Stimulated activated CD8-positive, alpha-beta memory T cell treated with anti-CD3 and anti-CD28 coated beads, Interleukin-12 subunit alpha, Interleukin-12 subunit beta, amount 100 ng/mL, for 4 hours (primary cell): ENCODE measurements around the gene VSTM1.
"Not testable (repeated sequence)": the region's sequence is repeated elsewhere in the genome, so short reads cannot be mapped to it uniquely, and the experiment has no call there.

ENCODE experiments used
- DNase-seq: peaks from one replicate; pipeline ENCODE4 v3.0.0-alpha.2; 2020; ENCODE audit warnings: low read depth

Gene VSTM1

GRCh38 chr19:54073829-54074228, 10.1 kb upstream of the VSTM1 start:
- no peak for DNase-seq

- no peak for DNase-seq
These were observed 5.8 kb upstream of the VSTM1 start for GRCh38 chr19:54069470-54069869.

- no peak for DNase-seq
These were observed 1.1 kb downstream of the VSTM1 start for GRCh38 chr19:54062643-54063042.

GRCh38 chr19:54047616-54048015, 16.1 kb downstream of the VSTM1 start:
- no peak for DNase-seq

- no peak for DNase-seq
These were observed 17.9 kb downstream of the VSTM1 start for GRCh38 chr19:54045771-54046170.

- no peak for DNase-seq
These were observed 20.7 kb downstream of the VSTM1 start for GRCh38 chr19:54042989-54043388.

- no peak for DNase-seq
These were observed 21.6 kb downstream of the VSTM1 start for GRCh38 chr19:54041969-54042606.

GRCh38 chr19:54040003-54040402, 23.7 kb downstream of the VSTM1 start:
- no peak for DNase-seq

- DNase-seq, result not testable (repeated sequence)
These were observed 27.2 kb downstream of the VSTM1 start for GRCh38 chr19:54036542-54036941.

- DNase-seq, result no peak
These were observed 28.2 kb downstream of the VSTM1 start for GRCh38 chr19:54035215-54036178.

- no peak for DNase-seq
These were observed 32.7 kb downstream of the VSTM1 start for GRCh38 chr19:54030895-54031586.

GRCh38 chr19:54029930-54030490, 33.7 kb downstream of the VSTM1 start:
- no peak for DNase-seq

GRCh38 chr19:54029301-54029700, 34.4 kb downstream of the VSTM1 start:
- DNase-seq, result no peak

- no peak for DNase-seq
These were observed 37.0 kb downstream of the VSTM1 start for GRCh38 chr19:54026656-54027055.

- DNase-seq, result no peak
These were observed 39.0 kb downstream of the VSTM1 start for GRCh38 chr19:54024660-54025059.

GRCh38 chr19:54023191-54023590, 40.5 kb downstream of the VSTM1 start:
- DNase-seq, result no peak

GRCh38 chr19:54021932-54022331, 41.8 kb downstream of the VSTM1 start:
- no peak for DNase-seq

- DNase-seq, result no peak
These were observed 42.3 kb downstream of the VSTM1 start for GRCh38 chr19:54021363-54021762.

- no peak for DNase-seq
These were observed 46.4 kb downstream of the VSTM1 start for GRCh38 chr19:54017261-54017660.

GRCh38 chr19:54014920-54015560, 48.7 kb downstream of the VSTM1 start:
- DNase-seq, result no peak

- DNase-seq, result no peak
These were observed 49.8 kb downstream of the VSTM1 start for GRCh38 chr19:54013866-54014265.
